Panc1 (cell line): ENCODE measurements around the gene MYLK2. TPM values are rescaled to one million over a fixed set of nuclear protein-coding genes. Genes with fewer than 3 reads are reported as not detected.
"Not testable (repeated sequence)": the region's sequence is repeated elsewhere in the genome, so short reads cannot be mapped to it uniquely, and the experiment has no call there.

Experiments
- ATAC-seq: fragments of 200-7000 bp; cut with Tn5 transposase; 2 replicates; pipeline ENCODE4 v1.9.1; 2020; ENCODE audit warnings: mild to moderate bottlenecking, moderate library complexity
- BruUV-seq: library from RNA; stranded (reverse); fragments of 400-500 nt; replicated peaks from 2 replicates; lab custom pipeline; 2021; lab: Mats Ljungman, UMichigan
- CTCF ChIA-PET: fragments of 300-600 bp; sonication (Branson Sonifier 250); formaldehyde crosslinking; loops from one replicate; lab custom pipeline; 2022; ENCODE audit warnings: antibody characterized with exemption; lab: Charles Lee
- POLR2A ChIA-PET: fragments of 300-600 bp; sonication (Branson Sonifier 250); formaldehyde crosslinking; loops from one replicate; lab custom pipeline; 2022; ENCODE audit warnings: antibody characterized with exemption; lab: Charles Lee
- DNase-seq: peaks from one replicate; pipeline ENCODE4 v3.0.0-alpha.2; 2010; ENCODE audit warnings: low read depth, low spot score
- H3K27ac ChIP-seq: 2 replicates; pipeline ENCODE4 v1.5.1; 2011; ENCODE audit warnings: mild to moderate bottlenecking, low read length, inconsistent platforms
- H3K27me3 ChIP-seq: fragments of 200-500 bp; sonication (Bioruptor generic); 2 replicates; pipeline ENCODE4 v1.6.0; 2014; ENCODE audit warnings: low read length, inconsistent platforms; ENCODE audit not compliant: control insufficient read depth, insufficient read depth
- H3K36me3 ChIP-seq: fragments of 200-500 bp; sonication (Bioruptor generic); 2 replicates; pipeline ENCODE4 v1.5.1; 2014; ENCODE audit warnings: inconsistent platforms, mild to moderate bottlenecking, low read length, moderate library complexity; ENCODE audit not compliant: control insufficient read depth, insufficient read depth
- H3K4me1 ChIP-seq: 2 replicates; pipeline ENCODE4 v1.5.1; 2011; ENCODE audit warnings: inconsistent platforms, mild to moderate bottlenecking, low read length, moderate library complexity; ENCODE audit not compliant: control insufficient read depth, insufficient read depth
- H3K4me3 ChIP-seq, 2 experiments: 2 replicates each; pipeline ENCODE4 v1.5.1; 2011 to 2012; ENCODE audit warnings: low read depth in 2 of 2, low read length in 2 of 2, mild to moderate bottlenecking in 2 of 2, inconsistent platforms in 1 of 2, moderate library complexity in 1 of 2
- H3K9me3 ChIP-seq: fragments of 200-500 bp; sonication (Bioruptor generic); 2 replicates; pipeline ENCODE4 v1.5.1; 2014; ENCODE audit warnings: low read depth, mild to moderate bottlenecking, inconsistent platforms, low read length, moderate library complexity; ENCODE audit not compliant: control insufficient read depth, insufficient read depth
- CTCF ChIP-seq: fragments of 450-650 bp; IDR thresholded peaks from 2 replicates; pipeline ENCODE4 v1.5.1; 2017; ENCODE audit warnings: mild to moderate bottlenecking
- POLR2AphosphoS5 ChIP-seq: IDR thresholded peaks from 2 replicates; pipeline ENCODE4 v1.6.1; 2012; ENCODE audit warnings: mild to moderate bottlenecking, low read depth, low read length, moderate library complexity
- SIN3A ChIP-seq: IDR thresholded peaks from 2 replicates; pipeline ENCODE4 v1.6.1; 2012; ENCODE audit warnings: low read depth, mild to moderate bottlenecking, low read length, moderate library complexity, borderline replicate concordance; ENCODE audit not compliant: insufficient read depth
- TCF7L2 ChIP-seq: IDR thresholded peaks from 2 replicates; pipeline ENCODE4 v1.6.1; 2011; ENCODE audit warnings: mild to moderate bottlenecking, low read depth, low read length, inconsistent platforms
- in situ Hi-C: cut with HindIII; loops from 2 replicates; pipeline ENCODE4 v1.10.0; 2016; ENCODE audit warnings: low sequenced_read_pairs, low pct_unique_long_range_greater_than_20kb
- intact Hi-C: fragments of 100-400 bp; cut with micrococcal nuclease; formaldehyde crosslinking; loops from one replicate; pipeline ENCODE4 v1.10.0; 2022; ENCODE audit not compliant: unreplicated experiment
- total RNA-seq: library from RNA; stranded (reverse); gene quantifications from one replicate; pipeline ENCODE4 v1.2.1, GENCODE V29; 2021; ENCODE audit not compliant: unreplicated experiment
- TF ChIP-seq, protein P1 (sequence below), 2 experiments: IDR thresholded peaks; 2 replicates each; pipeline ENCODE4 v1.6.1; 2011 to 2012; ENCODE audit warnings: low read depth in 2 of 2, control low read depth in 1 of 2, low read length in 1 of 2, mild to moderate bottlenecking in 1 of 2, moderate library complexity in 1 of 2; ENCODE audit not compliant: insufficient read depth in 1 of 2

The MYLK2 gene
- total RNA-seq, 1 experiment from 2014 or later, result 0.87 TPM

- ATAC-seq (no peak), DNase-seq (no peak)
- no peak for TF ChIP-seq POLR2AphosphoS5
- TF ChIP-seq SIN3A, result no peak
- TF ChIP-seq CTCF, result no peak
- TF ChIP-seq, protein P1, sequence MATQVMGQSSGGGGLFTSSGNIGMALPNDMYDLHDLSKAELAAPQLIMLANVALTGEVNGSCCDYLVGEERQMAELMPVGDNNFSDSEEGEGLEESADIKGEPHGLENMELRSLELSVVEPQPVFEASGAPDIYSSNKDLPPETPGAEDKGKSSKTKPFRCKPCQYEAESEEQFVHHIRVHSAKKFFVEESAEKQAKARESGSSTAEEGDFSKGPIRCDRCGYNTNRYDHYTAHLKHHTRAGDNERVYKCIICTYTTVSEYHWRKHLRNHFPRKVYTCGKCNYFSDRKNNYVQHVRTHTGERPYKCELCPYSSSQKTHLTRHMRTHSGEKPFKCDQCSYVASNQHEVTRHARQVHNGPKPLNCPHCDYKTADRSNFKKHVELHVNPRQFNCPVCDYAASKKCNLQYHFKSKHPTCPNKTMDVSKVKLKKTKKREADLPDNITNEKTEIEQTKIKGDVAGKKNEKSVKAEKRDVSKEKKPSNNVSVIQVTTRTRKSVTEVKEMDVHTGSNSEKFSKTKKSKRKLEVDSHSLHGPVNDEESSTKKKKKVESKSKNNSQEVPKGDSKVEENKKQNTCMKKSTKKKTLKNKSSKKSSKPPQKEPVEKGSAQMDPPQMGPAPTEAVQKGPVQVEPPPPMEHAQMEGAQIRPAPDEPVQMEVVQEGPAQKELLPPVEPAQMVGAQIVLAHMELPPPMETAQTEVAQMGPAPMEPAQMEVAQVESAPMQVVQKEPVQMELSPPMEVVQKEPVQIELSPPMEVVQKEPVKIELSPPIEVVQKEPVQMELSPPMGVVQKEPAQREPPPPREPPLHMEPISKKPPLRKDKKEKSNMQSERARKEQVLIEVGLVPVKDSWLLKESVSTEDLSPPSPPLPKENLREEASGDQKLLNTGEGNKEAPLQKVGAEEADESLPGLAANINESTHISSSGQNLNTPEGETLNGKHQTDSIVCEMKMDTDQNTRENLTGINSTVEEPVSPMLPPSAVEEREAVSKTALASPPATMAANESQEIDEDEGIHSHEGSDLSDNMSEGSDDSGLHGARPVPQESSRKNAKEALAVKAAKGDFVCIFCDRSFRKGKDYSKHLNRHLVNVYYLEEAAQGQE (IDR thresholded peaks at IDR 0.05; ENCODE audit: insufficient read depth in 1 of 2, low read depth in 2 of 2, low read length in 1 of 2), result no peak
- no peak for TF ChIP-seq TCF7L2
- ChIA-PET POLR2A (no interaction called here), CTCF (interaction anchor here (0.7 kb wide), 1 partner anchor 180 kb away, joined by 5 read pairs; no protein-coding TSS in a partner anchor)
- Histone ChIP-seq H3K27ac (no peak overlapping the region), H3K9me3 (no peaks in the 10 kb centered on the region), H3K27me3 (no peaks in the 10 kb centered on the region), H3K4me3 (no peak overlapping the region), H3K36me3 (no peaks in the 10 kb centered on the region; the same call in 1 of the 2 replicates), H3K4me1 (peaks cover 40% of the 10 kb centered on the region)
- no TSS peak for BruUV-seq
- intact Hi-C loops (no loop called here), in situ Hi-C loops (no loop called here)
Observed at GRCh38 chr20:31813611-31814010, 5.5 kb upstream of the MYLK2 start.

GRCh38 chr20:31814142-31814541, 5.0 kb upstream of the MYLK2 start:
- DNase-seq, H3K36me3 ChIP-seq, in situ Hi-C loops, H3K27me3 ChIP-seq, ATAC-seq, H3K4me3 ChIP-seq, intact Hi-C loops, BruUV-seq, H3K9me3 ChIP-seq, H3K27ac ChIP-seq: not testable (repeated sequence)
- peaks cover 40% of the 10 kb centered on the region for H3K4me1 ChIP-seq
- CTCF ChIA-PET, result interaction anchor here (0.7 kb wide), 1 partner anchor 181 kb away, joined by 5 read pairs; no protein-coding TSS in a partner anchor
- POLR2A ChIA-PET, result interaction anchor here (0.6 kb wide), 1 partner anchor 465 kb away, joined by 13 read pairs; no protein-coding TSS in a partner anchor

- H3K4me1 ChIP-seq, result peaks cover 31% of the 10 kb centered on the region
- CTCF ChIA-PET, result interaction anchor here (0.9 to 1.2 kb wide), 2 partner anchors 31 to 153 kb away, joined by 3 read pairs; no protein-coding TSS in a partner anchor
- no peaks in the 10 kb centered on the region for H3K27me3 ChIP-seq
- no TSS peak for BruUV-seq
- H3K27ac ChIP-seq, result peak overlapping the region; percentile 44
- no peaks in the 10 kb centered on the region for H3K36me3 ChIP-seq
- intact Hi-C loops, result no loop called here
- in situ Hi-C loops, result no loop called here
- TF ChIP-seq TCF7L2 (no peak), POLR2AphosphoS5 (0 out of 2 replicates have a peak, but pooled peaks have one; percentile 2), SIN3A (no peak), CTCF (no peak)
- TF ChIP-seq, protein P1 (IDR thresholded peaks at IDR 0.05; ENCODE audit: insufficient read depth in 1 of 2, low read depth in 2 of 2, low read length in 1 of 2), result 0 out of 4 replicates have a peak, but pooled peaks of 1 of the 2 experiments have one; percentile 13
- H3K4me3 ChIP-seq, result no peak overlapping the region
- DNase-seq, result no peak
- POLR2A ChIA-PET, result no interaction called here
- ATAC-seq, result peak; percentile 58
- no peaks in the 10 kb centered on the region for H3K9me3 ChIP-seq
Observed at GRCh38 chr20:31815408-31816188, 3.6 kb upstream of the MYLK2 start.
